Globus pallidus (tissue), 1 donor: ENCODE results near the gene MARCHF6.
"Not testable (repeated sequence)": the region's sequence is repeated elsewhere in the genome, so short reads cannot be mapped to it uniquely, and the experiment has no call there.

ENCODE experiments used
- DNase-seq: peaks from one replicate; pipeline ENCODE4 v3.0.0-alpha.2; 2015; ENCODE audit warnings: low spot score

The MARCHF6 gene

GRCh38 chr5:10353241-10354047, at the start of gene MARCHF6:
Gene MARCHF6 (plus strand): TSS chr5:10353695. CDS start chr5:10353899, 204 bp downstream.
- DNase-seq: peak; percentile 89

- no peak for DNase-seq
Measured at GRCh38 chr5:10303699-10304170, 49.8 kb upstream of the MARCHF6 start.

GRCh38 chr5:10304932-10305331, 48.6 kb upstream of the MARCHF6 start:
- no peak for DNase-seq

- DNase-seq: no peak
Measured at GRCh38 chr5:10306114-10306513, 47.4 kb upstream of the MARCHF6 start.

DNA sequence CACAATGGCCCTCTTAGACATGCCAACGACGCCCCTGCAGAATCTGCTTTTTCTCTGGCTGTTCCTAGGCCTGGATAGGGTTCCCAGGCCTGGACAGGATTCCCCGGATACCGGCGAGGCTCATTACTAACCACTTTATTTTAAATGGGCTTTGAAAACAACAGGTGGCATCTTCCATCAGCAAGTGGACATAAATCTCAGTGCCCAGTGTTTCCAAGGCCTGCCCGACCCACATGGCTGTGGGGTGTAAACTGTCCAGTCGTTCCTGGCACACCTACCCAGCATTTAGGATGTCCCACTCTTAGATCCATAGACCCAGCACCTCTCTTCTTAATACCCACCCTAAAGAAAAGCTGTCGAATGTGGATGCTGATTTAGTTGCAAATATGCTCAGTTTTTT, 46.7 kb upstream of the MARCHF6 start:
- no peak for DNase-seq

GRCh38 chr5:10307206-10308148, 46.0 kb upstream of the MARCHF6 start, which contains the start of gene CMBL:
Gene CMBL (minus strand): TSS chr5:10307902. CDS start chr5:10290762, 17,140 bp downstream.
- no peak for DNase-seq

- no peak for DNase-seq
Measured at GRCh38 chr5:10308844-10309243, 44.7 kb upstream of the MARCHF6 start.

GRCh38 chr5:10310066-10310779, 43.3 kb upstream of the MARCHF6 start:
- DNase-seq: no peak

DNA sequence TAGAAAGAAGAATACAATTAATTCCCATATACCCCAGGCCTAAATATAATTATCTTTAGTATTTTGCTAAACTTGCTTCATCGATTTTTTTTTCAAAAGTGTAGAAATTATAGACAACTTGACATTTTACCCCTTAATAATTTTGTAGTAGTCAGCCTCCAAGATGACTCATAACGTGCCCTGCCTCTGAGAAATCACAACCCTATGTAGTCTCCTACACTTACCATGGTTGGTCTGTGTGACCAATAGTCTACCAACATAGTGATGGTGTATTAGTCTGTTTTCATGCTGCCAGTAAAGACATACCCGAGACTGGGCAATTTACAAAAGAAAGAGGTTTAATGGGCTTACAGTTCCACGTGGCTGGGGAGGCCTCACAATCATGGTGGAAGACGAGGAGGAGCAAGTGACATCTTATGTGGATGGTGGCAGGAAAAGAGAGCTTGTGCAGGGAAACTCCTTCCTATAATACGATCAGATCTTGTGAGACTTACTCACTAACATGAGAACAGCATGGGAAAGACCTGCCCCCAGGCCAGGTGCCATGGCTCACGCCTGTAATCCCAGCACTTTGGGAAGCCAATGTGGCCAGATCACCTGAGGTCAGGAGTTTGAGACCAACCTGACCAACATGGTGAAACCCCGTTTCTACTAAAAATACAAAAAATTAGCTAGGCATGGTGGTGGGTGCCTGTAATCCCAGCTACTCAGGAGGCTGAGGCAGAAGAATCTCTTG, 42.5 kb upstream of the MARCHF6 start:
- not testable (repeated sequence) for DNase-seq

GRCh38 chr5:10311595-10312425, 41.7 kb upstream of the MARCHF6 start:
- no peak for DNase-seq

GRCh38 chr5:10315201-10315600, 38.3 kb upstream of the MARCHF6 start:
- no peak for DNase-seq

GRCh38 chr5:10315824-10316509, 37.5 kb upstream of the MARCHF6 start:
- DNase-seq: no peak

- no peak for DNase-seq
Measured at GRCh38 chr5:10317825-10318682, 35.4 kb upstream of the MARCHF6 start.

DNA sequence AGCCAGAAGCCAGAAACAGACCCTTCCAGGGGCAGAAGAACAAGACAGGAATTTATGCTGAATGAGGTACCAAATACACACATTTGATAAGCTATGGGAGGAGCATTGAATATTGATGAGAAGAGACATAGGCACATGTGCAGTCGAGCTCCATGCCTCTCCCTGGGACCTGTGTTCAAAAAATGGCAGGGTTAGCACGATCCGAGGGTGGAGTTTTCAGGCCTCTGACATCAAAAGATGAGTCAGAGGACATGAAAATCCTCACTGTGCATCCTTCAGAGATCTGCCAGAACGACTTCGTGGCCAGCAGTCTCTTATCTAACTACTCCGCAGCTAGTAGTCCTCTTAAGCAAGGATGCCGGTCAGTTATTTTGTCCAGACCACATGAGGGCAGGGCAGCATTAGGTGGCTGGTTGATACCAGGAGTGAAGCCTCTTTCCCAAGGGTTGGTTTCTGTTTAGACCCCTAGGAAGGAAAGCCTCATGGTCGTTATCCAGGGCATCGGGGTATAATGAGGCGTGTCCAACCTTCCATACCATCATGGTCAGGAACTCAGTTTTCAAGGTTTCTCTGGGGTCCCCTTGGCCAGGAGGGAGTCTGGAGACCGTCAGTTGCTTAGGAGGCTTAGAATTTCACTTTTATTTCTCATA, 34.2 kb upstream of the MARCHF6 start:
- DNase-seq: no peak

DNA sequence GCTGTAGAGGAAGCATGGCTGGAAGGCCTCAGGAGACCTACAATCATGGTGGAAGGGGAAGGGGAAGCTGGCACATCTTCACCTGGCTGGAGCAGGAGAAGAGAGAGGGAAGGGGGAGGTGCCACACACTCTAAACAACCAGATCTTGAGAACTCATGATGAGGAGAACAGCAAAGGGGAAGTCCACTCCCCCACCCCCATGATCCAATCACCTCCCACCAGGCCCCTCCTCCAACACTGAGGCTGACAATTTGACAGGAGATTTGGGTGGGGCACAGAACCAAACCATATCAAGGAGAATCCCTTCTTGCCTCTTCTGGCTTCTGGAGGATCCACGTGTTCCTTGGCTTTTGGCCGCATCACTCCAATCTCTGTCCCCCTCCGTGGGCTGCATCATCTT, 32.7 kb upstream of the MARCHF6 start:
- no peak for DNase-seq

GRCh38 chr5:10321882-10322281, 31.6 kb upstream of the MARCHF6 start:
- DNase-seq: no peak

DNA sequence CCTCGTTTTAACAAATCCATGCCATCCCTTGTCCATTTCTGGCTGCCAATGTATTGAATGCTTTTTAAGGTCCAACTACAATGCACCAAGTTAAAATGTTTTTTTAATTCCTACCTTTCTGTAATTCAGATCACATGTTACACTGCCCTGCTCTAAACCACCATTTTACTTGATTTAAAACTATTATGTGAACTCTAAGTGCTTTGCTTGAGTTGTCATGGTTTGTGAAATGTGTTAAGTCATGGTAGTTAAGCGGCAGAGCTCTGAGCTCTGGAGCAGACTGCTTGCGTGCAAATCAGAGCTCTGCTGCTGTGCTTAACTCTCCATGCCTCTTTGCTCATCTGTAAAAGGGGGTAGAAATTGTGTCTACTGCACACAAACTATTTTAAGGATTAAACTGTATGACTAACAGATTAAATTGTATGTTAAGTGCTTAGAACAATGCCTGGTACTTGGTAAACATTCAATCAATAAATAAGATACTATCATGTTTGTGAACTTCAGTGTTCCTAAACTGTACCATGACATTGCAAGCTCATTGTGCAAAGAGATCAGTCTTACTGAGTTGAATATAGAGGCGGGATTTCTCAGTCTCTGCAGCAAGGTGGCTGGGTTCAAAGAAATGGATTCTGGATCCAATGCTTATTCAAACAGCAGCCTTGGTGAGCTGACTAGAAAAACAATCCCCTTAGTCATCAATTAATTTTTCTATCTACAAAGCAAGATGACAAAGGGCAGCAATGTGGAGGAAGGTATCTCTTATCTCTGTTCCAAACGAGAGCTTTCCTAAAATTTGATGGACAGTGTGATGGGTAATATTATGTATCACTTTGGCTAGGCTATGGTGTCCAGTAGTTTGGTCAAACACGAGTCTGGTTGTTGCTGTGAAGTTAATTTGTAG, 29.7 kb upstream of the MARCHF6 start:
- DNase-seq: no peak
